Hematopoietic multipotent progenitor cell (in vitro differentiated cells): ENCODE data around the gene OR13A1. TPM values are rescaled to one million over a fixed set of nuclear protein-coding genes. Genes with fewer than 3 reads are reported as not detected.
A peak's percentile ranks its signal among the peaks of the same experiment; 100 is the strongest.
"Not testable (repeated sequence)": the region's sequence is repeated elsewhere in the genome, so short reads cannot be mapped to it uniquely, and the experiment has no call there.

Source experiments
- DNase-seq, 3 donors: peaks; one replicate each; pipeline ENCODE4 v3.0.0-alpha.2; 2011 to 2015; ENCODE audit warnings: low read depth in 2 of 3, low spot score in 2 of 3
- total RNA-seq: library from RNA; depleted of rRNA; stranded (reverse); fragments of >200 nt; gene quantifications from one replicate; pipeline ENCODE4 v1.2.3, GENCODE V29; 2012

Gene OR13A1
- total RNA-seq, 1 donor = under 0.01 TPM

DNA sequence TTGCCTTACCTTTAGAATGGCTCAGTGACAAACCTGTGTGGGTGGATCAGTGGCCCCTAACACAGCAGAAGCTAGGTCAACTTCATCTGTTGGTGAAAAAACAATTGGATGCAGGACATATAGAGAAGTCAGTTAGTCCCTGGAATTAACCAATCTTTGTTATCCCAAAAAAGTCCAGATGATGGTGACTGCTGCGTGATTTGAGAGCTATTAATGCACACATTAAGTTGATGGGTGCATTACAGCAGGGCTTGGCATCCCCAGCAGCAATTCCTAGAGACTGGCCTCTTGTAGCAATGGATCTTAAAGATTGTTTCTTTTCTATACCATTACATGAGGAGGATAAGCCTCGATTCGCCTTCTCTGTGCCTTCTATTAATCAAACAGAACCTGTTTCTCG, 33.3 kb downstream of the OR13A1 start:
- no peak for DNase-seq

DNA sequence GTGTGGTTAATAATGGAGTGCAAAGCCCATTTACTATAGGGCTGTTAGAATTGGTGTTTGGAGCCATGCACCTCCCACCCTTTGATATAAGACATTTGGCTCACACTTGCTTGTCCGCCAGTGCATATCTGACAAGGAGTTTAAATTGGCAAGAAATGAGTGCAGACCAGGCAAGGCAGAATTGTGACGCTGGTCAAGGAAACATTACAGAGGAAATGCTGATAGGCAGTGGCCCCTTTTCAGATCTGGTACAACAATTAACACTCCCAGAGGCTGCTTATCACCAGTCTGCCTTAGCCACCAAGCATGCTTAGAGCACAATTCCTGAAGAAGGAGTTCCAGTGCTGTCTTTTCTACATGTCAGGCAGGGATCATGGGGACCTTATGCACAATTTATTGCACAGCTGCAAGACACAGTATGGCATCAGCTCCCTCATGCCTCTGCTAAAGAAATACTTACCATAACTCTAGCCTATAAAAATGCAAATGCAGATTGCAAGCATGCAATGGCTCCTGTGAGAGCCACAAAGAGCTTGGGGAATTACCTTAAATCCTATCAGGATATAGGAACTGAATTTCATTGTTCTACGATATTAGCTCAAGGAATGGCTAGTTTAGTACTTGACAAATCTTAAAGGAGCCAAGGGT, 35.2 kb downstream of the OR13A1 start:
- DNase-seq = no peak

DNA sequence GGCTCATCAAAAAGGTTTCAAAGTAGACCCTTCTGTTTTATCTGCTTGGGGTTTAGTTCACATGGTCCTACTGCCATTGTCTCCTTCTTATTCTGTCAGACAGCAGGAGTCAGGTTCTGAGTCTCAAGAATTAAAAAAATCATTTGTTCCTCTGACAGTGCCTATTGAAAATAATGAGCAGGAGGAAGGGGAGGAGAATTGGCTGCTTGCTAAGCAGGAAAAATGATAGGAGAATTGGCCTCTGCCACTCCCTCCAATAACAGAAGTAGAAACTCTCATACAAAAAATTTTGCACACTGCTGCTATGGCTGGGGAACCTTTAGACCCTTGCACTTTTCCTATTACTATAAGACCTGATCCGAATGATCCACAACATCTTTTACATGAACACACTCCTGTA, 35.7 kb downstream of the OR13A1 start:
- no peak for DNase-seq

DNA sequence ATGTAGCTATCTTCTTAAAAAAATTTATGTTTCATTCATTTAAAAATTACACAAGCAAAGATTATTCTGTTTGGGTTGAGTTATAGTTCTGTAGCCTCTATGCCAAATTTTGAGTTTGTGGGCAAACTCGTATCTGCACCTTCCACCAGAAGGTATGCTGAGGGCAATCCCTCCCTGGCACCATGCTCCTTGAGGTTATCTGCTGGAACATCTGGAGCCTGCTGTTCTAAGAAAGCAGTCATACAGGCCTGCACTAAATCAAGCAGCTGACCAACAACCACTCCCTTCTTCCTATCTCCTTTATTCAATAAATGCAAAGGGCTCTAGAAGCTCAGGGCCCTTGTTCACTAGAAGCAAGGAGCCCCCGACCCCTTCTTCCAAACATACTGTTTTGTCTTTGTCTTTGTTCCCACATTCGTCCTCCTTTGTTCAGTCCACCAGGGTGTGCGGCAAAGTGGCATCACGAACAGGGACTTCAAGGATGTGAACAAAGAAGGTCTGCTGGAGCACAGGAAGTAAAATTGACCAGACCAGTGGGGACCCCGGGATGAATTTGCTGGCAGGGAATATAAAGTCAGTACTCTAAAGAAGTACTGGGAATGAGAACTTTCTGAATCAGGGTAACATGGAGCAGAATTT, 36.4 kb downstream of the OR13A1 start:
- DNase-seq = peak in 2 of 3 donors; percentile 6 to 13

DNA sequence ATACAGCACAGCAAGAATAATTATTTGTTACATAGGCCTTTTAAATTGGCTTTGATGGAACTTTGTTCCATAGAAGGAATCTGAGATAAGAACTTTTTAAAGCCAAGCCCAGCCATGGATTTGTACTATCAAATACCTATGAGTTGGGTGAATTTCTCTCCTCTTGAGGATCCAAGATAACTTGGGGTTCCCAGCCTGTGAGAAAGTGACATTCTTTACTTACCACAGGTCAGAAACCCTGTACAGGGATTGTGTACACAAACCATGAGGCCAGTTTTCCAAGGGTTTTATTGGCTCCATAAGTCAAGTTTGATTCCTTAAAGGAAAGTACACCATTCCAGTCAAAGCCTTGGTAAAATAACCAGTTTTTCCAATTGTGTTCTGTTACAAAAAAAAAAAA, 39.3 kb downstream of the OR13A1 start:
- DNase-seq = not testable (repeated sequence)

DNA sequence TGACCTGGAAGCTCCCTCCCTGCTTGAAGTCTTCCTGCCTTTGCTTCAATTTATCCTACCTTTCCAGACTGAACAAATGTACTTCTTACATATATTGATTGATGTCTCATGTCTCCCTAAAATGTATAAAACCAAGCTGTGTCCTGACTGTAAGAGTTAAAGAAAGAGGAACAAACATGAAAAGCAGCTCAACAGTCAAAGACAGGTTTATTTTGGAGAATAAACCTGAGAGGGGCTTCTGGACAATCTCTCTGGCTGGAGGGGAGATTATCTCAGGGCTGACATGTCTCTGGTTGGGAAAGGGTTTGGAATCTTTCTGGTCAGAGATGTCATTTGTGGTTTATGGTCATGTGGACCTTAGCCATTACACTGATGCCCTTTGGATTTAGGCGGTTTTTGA, 41.0 kb downstream of the OR13A1 start:
- no peak for DNase-seq

DNA sequence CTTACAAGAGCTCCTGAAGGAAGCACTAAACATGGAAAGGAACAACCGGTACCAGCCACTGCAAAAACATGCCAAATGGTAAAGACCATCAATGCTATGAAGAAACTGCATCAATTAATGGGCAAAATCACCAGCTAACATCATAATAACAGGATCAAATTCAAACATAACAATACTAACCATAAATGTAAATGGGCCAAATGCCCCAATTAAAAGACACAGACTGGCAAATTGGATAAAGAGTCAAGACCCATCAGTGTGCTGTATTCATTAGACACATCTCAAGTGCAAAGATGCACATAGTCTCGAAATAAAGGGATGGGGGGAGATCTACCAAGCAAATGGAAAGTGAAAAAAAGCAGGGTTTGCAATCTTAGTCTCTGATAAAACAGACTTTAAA, 47.6 kb downstream of the OR13A1 start:
- not testable (repeated sequence) for DNase-seq

DNA sequence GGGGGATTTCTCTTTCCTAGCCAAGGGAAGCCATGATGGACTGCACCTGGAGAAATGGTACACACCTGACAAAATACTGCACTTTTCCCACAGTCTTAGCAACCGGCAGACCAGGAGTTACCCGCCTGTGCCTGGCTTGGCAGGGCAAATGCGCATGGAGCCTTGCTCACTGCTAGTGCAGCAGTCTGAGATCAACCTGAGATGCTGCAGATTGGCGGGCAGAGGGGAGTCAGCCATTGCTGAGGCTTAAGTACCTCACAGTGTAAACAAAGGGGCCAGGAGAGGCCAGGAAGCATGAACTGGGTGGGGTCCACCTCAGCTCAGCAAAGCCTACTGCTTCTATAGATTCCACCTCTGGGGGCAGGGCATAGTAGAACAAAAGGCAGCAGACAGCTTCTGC, 49.4 kb downstream of the OR13A1 start:
- DNase-seq = no peak

DNA sequence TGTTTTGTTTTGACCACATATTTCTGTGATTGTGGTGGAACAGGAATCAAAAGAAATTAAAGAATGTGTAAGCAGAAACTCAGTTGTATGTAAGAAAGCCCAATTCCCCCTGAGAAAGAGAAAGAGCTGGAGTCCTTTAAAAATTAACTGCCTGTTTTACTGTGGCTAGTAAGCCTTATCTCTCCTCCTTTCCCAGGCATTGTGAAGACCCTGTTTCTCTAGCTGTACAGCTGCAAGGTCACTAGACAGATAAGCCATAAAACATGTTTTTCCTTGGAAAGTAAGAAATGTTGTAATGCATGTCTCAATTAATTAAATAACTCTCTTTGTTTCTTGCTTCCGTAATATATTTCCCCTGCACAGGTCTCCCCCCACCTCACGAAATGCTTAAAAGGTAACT, 53.5 kb downstream of the OR13A1 start:
- no peak for DNase-seq

DNA sequence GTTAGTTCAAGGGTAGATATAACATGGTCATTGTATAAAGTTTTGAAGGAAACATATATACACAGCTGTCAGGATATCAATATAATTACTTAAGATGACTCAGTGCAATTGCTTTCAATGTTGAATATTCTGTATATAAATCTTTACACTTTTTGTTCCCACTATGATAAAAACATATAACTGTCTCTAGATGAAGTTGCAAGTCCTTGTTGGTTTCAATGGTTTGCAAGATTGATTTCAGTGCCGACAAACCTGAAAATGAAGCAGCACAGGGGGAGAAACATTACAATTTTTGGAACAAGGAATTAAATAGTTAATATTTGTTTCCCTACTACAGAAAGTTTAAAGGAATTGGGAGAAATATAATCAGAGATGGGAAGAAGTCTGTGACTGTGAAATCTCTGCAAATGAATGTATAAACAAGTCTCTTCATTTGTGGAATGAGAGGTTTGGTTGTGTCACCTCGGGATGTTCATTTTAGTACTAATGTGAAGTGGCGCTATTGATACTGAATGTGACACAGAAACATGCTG, 54.1 kb downstream of the OR13A1 start:
- DNase-seq = no peak

DNA sequence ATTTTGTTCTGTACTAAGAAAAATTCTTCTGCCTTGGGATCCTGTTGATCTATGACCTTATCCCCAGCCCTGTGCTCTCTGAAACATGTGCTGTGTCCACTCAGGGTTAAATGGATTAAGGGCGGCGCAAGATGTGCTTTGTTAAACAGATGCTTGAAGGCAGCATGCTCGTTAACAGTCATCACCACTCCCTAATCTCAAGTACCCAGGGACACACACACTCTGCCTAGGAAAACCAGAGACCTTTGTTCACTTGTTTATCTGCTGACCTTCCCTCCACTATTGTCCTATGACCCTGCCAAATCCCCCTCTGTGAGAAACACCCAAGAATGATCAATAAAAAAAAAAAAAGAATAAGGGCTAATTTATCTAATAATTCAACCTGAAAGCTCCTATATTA, 54.8 kb downstream of the OR13A1 start:
- DNase-seq = not testable (repeated sequence)

DNA sequence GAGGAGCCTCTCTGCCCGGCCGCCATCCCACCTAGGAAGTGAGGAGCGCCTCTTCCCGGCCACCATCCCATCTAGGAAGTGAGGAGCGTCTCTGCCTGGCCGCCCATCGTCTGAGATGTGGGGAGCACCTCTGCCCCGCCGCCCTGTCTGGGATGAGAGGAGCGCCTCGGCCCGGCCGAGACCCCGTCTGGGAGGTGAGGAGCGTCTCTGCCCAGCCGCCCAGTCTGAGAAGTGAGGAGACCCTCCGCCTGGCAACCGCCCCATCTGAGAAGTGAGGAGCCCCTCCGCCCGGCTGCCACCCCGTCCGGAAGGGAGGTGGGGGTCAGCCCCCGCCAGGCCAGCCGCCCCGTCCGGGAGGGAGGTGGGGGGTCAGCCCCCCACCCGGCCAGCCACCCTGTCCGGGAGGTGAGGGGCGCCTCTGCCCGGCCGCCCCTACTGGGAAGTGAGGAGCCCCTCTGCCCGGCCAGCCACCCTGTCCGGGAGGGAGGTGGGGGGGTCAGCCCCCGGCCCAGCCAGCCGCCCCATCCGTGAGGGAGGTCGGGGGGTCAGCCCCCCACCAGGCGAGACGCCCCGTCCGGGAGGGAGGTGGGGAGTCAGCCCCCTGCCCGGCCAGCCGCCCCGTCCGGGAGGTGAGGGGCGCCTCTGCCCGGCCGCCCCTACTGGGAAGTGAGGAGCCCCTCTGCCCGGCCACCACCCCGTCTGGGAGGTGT, 55.5 kb downstream of the OR13A1 start:
- not testable (repeated sequence) for DNase-seq

DNA sequence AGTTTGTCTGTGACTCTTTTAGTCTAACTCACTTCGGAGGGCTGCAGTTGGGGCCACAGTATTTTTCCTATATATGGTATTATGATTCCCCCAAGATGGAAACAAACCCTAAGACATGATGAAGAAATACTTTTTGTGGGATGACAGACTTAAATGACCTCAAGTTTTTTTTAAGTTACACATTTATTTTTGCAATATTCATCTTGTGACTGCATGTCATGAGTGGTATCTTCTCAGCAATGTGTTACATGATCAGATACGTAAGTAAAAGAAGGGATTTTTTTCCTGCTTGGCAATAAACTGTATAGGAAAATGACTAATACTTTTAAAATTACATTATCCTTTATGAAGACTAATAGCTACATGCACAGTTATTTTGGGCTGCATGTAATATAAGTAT, 57.8 kb downstream of the OR13A1 start:
- DNase-seq = no peak

DNA sequence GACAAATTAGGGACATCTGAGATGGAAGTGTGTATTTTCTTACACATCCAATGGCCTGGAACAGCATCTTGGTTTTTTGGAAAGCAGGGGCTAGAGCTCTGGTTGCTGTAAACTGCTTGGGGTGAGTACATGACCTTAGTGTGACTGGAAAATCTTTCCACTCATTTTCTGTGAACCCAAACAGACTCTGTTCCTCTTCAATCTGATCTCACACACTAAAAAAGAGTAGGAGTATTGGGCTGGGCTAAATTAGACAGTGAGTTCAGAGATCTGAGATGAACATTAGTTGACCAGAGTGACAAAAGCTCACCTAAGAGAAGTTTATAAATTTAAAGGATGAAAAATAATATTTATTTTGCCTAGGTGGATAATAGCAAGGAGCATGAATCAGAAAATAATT, 59.2 kb downstream of the OR13A1 start:
- DNase-seq = no peak

DNA sequence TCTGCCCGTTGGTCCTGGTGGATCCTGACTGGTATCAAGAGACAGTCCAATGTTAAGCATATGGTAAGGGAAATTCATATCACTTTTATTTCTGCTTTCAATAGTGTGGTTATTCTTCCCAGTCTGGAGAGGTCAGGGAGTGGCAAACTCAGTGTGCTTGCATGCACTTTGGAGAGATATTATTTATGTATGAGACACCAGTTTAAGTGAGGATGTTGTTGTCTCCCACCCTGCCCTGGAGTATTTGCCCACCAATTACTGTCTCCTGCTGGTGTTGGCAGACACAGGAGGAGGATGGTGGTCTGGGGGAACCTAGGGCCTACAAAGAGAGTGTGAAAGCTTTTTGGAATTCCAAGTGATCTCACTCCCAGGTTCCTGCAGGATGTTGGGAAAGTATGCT, 59.7 kb downstream of the OR13A1 start:
- no peak for DNase-seq

DNA sequence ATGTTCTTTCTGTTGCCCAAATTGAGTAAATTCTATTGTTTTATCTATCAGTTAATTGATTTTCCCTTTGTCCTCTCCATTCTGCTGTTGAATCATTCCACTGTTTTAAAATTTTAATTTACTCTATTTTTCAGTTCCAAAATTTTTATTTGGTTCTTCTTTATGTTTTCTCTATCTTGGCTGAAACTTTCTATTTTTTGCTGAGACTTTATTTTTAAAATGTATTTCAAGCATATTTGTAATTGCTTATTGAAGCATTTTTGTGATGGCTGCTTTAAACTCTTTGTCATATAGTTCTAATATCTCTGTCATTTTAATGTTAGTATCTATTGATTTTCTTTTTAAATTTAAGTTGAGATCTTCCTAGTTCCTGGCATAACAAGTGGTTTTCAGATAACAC, 60.5 kb downstream of the OR13A1 start:
- DNase-seq = no peak

DNA sequence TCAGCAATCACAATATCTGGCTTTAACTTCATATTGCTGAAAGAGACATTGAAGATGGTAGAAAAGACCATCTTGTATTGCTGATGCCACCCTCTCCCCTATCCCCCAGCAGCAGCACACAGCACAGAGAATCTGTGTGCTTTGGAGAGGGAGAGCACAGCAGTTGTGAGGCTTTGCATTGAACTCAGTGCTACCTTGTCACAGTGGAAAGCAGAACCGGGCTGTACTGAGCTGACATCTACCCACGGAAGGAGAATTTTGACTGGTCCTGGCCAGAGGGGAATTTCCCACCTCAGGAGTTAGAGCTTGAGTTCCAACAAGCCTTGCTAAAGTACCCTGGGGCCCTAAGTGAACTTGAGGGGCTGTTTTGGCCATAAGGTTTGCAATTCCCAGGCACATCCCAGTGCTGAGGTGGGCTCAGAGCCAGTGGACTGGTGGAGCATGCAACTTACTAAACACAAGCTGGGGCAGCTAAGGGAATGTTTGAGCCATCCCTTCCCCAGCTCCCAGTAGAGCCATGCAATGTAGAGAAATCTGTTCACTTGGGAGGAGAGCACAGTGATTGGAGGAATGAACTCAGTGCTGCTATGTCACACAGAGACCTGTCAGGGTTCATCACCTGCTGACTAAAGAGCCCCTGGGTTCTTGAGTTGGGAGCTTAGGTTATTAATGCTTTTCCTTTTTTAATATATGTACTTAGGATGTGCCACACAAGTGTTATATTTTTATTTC, 62.1 kb downstream of the OR13A1 start:
- no peak for DNase-seq
